ENCODE results near the gene TOPBP1.

- TF ChIP-seq CTCF (IDR thresholded peaks at IDR 0.05; ENCODE audit: low read length) (no peak), EZH2 (optimal IDR thresholded peaks at IDR 0.05; ENCODE audit: low read depth, low read length) (no peak)
Observed at GRCh38 chr3:133563816-133564215, 97.9 kb downstream of the TOPBP1 start.

Data from MM.1S (cell line).